Measurements from ENCODE around the gene PLCG2. TPM values are rescaled to one million over a fixed set of nuclear protein-coding genes. Genes with fewer than 3 reads are reported as not detected.

PLCG2 gene
- total RNA-seq, 1 donor from 2014 or later = 14.2 TPM

- TF ChIP-seq POLR2AphosphoS5 (IDR thresholded peaks at IDR 0.05; ENCODE audit: insufficient read depth in 1 of 2, low read depth in 1 of 2) = no peak
- no peak for TF ChIP-seq POLR2A (IDR thresholded peaks at IDR 0.05)
- TF ChIP-seq CTCF (IDR thresholded peaks at IDR 0.05) = no peak
- Histone ChIP-seq H3K4me1 (no peaks in the 10 kb centered on the region), H3K27ac (no peak overlapping the region), H3K36me3 (no peaks in the 10 kb centered on the region), H3K27me3 (no peaks in the 10 kb centered on the region), H3K9me3 (no peaks in the 10 kb centered on the region), H3K4me3 (no peak overlapping the region)
- intact Hi-C loops (cut with DNase I) = no loop called here
- DNase-seq (ENCODE audit: extremely low spot score in 2 of 2) = no peak
Measured at GRCh38 chr16:81765969-81766368, 13.1 kb upstream of the PLCG2 start.

- TF ChIP-seq CTCF (IDR thresholded peaks at IDR 0.05) (no peak), POLR2AphosphoS5 (IDR thresholded peaks at IDR 0.05; ENCODE audit: insufficient read depth in 1 of 2, low read depth in 1 of 2) (no peak)
Measured at GRCh38 chr16:81767987-81768592, 11.0 kb upstream of the PLCG2 start.

GRCh38 chr16:81770008-81770407 lies 9.1 kb upstream of the PLCG2 start:
- intact Hi-C loops (cut with DNase I) = no loop called here
- TF ChIP-seq POLR2A (IDR thresholded peaks at IDR 0.05) (no peak), POLR2AphosphoS5 (IDR thresholded peaks at IDR 0.05; ENCODE audit: insufficient read depth in 1 of 2, low read depth in 1 of 2) (no peak), CTCF (IDR thresholded peaks at IDR 0.05) (no peak)
- no peaks in the 10 kb centered on the region for H3K27me3 ChIP-seq
- H3K4me1 ChIP-seq = no peaks in the 10 kb centered on the region
- no peaks in the 10 kb centered on the region for H3K9me3 ChIP-seq
- DNase-seq (ENCODE audit: extremely low spot score in 2 of 2) = no peak
- no peak overlapping the region for H3K4me3 ChIP-seq
- no peaks in the 10 kb centered on the region for H3K36me3 ChIP-seq
- no peak overlapping the region for H3K27ac ChIP-seq

More at GRCh38 chr16:81767987-81768592, 11.0 kb upstream of the PLCG2 start:
- intact Hi-C loops (cut with DNase I) = no loop called here
- Histone ChIP-seq H3K27me3 (no peaks in the 10 kb centered on the region), H3K4me1 (no peaks in the 10 kb centered on the region), H3K36me3 (no peaks in the 10 kb centered on the region), H3K4me3 (no peak overlapping the region), H3K9me3 (no peaks in the 10 kb centered on the region), H3K27ac (no peak overlapping the region)
- DNase-seq (ENCODE audit: extremely low spot score in 2 of 2) = no peak

- Histone ChIP-seq H3K4me1 (peaks cover 4% of the 10 kb centered on the region), H3K4me3 (no peak overlapping the region), H3K36me3 (no peaks in the 10 kb centered on the region), H3K27ac (no peak overlapping the region), H3K9me3 (no peaks in the 10 kb centered on the region), H3K27me3 (no peaks in the 10 kb centered on the region)
- TF ChIP-seq POLR2AphosphoS5 (IDR thresholded peaks at IDR 0.05; ENCODE audit: insufficient read depth in 1 of 2, low read depth in 1 of 2) (no peak), POLR2A (IDR thresholded peaks at IDR 0.05) (no peak), CTCF (IDR thresholded peaks at IDR 0.05) (no peak)
- no peak for DNase-seq (ENCODE audit: extremely low spot score in 2 of 2)
- intact Hi-C loops (cut with DNase I) = no loop called here
Measured at GRCh38 chr16:81774348-81774747, 4.7 kb upstream of the PLCG2 start.

- Histone ChIP-seq H3K4me3 (no peak overlapping the region), H3K27ac (no peak overlapping the region), H3K9me3 (no peaks in the 10 kb centered on the region), H3K4me1 (peaks cover 12% of the 10 kb centered on the region), H3K36me3 (no peaks in the 10 kb centered on the region), H3K27me3 (no peaks in the 10 kb centered on the region)
- DNase-seq (ENCODE audit: extremely low spot score in 2 of 2) = no peak
- TF ChIP-seq CTCF (IDR thresholded peaks at IDR 0.05) = no peak
- no peak for TF ChIP-seq POLR2A (IDR thresholded peaks at IDR 0.05)
- TF ChIP-seq POLR2AphosphoS5 (IDR thresholded peaks at IDR 0.05; ENCODE audit: insufficient read depth in 1 of 2, low read depth in 1 of 2) = no peak
- intact Hi-C loops (cut with DNase I) = no loop called here
Measured at GRCh38 chr16:81775570-81775969, 3.5 kb upstream of the PLCG2 start.
